Inferior parietal cortex (tissue), 1 donor: ENCODE measurements around the gene FSTL3.
"Not testable (repeated sequence)": the region's sequence is repeated elsewhere in the genome, so short reads cannot be mapped to it uniquely, and the experiment has no call there.

Experiments
- DNase-seq: peaks from one replicate; pipeline ENCODE4 v3.0.0-alpha.2; 2016; ENCODE audit errors: extremely low spot score

FSTL3 gene

GRCh38 chr19:676339-677105, at the start of gene FSTL3:
FSTL3 (plus strand) TSS chr19:676392; CDS start chr19:676424, 32 bp downstream.
- no peak for DNase-seq

DNA sequence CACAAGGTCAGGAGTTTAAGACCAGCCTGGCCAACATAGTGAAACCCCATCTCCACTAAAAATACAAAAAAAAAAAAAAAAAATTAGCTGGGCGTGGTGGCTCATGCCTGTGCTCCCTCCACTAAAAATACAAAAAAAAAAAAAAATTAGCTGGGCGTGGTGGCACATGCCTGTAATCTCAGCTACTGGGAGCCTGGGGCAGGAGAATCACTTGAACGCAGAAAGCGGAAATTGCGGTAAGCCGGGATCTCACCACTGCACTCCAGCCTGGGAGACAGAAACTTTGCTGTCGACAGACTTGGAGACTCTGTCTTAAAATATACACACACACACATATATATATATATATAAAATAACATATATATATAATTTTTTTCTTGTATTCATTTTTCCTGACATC, 49.6 kb upstream of the FSTL3 start:
- DNase-seq, result not testable (repeated sequence)

- DNase-seq, result no peak
These were observed 48.0 kb upstream of the FSTL3 start for GRCh38 chr19:628168-628567.

DNA sequence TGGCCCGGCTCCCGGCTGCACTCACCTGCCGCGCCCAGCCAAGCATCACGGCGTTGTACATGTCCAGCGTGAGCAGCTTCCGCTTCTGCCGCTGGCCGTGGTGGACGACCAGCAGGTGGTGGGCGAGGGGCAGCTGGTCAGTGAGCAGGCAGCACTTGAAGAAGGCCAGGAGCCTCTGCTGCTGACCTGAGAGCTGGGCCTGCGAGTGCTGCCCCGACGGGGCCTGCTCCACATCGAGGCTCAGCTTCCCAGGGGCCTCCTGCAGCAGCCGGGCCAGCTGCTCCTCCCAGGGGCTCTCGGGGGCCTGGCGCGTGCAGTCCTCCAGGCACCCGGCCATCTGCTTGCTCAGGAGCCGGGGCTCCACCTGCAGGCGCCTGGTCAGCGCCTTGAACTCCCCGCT, 46.7 kb upstream of the FSTL3 start:
- not testable (repeated sequence) for DNase-seq

DNA sequence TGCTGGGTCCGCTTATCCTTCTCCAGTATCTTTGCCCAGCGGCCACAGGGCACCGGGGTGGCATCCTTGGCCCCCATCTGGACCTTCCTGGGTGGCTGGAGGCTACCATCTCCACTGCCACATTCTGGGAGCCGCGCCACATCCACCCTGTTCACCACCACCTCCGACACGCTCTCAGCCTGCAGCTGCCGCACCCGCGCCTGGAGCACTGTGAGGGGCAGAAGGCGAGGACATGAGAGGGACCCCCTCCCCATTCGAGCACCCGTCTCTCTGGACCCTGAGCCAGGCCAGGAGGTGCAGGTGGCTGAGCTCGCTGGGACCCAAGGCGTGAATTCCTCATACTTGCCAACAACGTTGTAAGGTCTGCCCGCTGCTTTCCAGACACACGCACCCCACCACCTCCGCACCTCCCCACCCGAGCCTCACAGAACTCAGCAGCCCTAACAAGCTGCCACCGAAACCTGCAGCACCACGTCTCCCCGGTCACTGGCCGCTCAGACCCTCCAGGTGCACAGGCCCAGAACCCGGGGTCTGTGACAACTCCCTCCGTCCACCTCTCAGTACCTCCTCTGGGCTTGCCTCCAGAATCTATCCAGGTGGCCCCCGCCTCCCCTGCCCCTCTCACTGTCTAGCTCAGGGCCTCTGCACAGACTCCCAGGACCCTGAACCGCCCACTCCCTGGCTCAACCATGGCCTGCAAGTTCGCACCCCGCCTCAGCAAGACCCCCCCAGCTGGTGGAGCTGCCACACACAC, 46.1 kb upstream of the FSTL3 start:
- DNase-seq, result no peak

DNA sequence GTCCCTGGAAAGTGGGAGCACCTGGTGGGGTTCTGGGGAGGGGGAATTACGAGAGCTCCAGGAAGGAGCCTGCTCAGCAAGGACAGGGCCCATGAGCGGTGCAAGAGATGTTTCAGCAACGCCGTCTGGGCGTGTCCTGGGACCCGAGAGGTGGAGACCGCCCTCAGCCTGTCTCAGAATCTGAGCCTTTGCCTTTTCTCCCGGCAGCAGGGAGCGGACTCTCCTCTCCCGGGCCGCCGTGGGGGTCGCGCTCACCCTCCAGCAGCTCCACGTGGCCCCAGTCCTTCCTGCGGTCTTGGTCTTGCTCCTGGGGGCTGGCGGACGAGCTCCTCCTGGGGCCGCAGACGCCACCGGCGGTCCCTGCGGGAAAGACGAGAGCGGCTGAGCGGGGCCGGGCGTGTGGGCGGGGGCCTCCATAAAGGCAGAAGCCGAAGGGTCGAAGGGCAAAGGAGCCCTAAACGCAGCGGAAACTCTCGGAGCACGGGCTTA, 43.6 kb upstream of the FSTL3 start:
- no peak for DNase-seq

DNA sequence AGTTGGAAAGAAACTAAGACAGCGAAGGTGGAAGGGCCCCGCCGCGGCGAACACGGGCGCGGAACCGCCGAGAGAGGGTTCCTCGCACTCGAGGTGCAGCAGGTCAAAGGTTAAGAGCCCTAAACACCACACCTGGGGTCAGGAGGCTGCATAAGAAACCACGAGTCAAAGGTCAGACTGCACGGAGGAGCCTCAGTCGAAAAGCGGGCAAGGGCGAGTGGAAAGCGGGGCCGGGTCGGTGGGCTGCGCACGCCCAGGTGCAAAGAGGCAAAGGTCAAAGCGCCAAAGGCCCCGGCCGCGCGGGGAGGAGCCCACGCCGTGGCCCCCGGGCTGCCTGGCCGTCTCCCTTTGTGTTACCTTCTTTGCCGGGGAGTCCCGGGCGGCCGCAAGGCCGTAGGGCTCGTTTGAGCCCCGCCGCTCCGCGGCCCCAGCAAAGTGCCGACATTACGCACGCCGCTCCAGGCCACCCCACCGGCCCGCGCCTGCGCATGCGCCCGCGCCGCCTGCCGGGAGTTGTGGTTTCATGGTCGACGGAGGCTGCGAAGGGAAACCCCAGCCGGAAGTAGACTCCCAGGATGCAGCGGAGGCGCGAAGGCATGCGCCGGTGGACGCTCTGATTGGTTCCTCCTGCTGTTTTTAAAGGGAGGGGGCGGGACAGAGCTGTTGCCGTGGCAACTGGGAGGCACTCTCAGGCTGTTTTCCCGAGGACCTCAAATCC, 43.0 kb upstream of the FSTL3 start, which contains the start of gene POLRMT:
POLRMT (minus strand) TSS at position 470 of the 718 bp plus-strand sequence; CDS start at position 445, 25 bp downstream.
- DNase-seq, result peak; percentile 97

DNA sequence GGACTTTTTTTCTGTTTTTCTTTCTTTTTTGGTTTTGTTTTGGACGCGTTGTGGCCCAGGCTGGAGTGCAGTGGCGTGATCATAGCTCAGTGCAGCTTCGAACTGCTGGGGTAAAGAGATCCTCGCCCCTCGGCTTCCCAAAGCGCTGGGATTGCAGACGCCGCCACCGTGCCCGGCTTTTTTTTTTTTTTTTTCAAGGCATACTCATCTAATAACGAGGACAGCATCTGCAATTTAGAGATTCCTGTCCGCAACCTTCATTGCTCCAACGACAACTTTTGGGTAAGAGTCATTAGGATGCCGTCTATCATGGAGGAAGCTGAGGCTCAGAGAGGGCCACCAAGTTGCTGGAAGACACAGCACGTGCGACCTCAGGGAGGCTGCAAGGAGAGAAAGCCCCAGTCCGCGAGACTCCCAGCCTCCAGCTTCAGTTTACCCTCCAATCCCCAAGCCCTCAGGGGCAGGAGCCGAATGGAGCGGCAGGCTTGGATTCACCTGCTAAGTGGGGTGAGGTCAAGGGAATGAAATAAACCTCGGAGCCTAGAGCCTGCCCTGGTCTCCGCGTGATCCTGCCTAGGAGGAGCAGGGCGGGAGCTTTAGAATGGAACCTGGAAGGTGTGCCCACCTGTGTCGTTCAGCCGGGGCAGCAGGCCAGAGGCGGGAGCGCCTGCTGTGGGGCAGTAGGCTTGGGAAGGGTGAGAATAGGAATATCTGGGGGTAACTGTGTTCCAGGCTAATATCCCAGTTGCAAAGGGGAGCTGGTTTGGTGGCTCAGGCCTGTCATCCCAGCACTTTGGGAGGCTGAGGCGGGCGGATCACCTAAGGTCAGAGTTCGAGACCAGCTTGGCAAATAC, 42.2 kb upstream of the FSTL3 start:
- no peak for DNase-seq

- no peak for DNase-seq
These were observed 41.1 kb upstream of the FSTL3 start for GRCh38 chr19:634975-635652.

- DNase-seq, result no peak
These were observed 37.3 kb upstream of the FSTL3 start for GRCh38 chr19:638906-639252.

DNA sequence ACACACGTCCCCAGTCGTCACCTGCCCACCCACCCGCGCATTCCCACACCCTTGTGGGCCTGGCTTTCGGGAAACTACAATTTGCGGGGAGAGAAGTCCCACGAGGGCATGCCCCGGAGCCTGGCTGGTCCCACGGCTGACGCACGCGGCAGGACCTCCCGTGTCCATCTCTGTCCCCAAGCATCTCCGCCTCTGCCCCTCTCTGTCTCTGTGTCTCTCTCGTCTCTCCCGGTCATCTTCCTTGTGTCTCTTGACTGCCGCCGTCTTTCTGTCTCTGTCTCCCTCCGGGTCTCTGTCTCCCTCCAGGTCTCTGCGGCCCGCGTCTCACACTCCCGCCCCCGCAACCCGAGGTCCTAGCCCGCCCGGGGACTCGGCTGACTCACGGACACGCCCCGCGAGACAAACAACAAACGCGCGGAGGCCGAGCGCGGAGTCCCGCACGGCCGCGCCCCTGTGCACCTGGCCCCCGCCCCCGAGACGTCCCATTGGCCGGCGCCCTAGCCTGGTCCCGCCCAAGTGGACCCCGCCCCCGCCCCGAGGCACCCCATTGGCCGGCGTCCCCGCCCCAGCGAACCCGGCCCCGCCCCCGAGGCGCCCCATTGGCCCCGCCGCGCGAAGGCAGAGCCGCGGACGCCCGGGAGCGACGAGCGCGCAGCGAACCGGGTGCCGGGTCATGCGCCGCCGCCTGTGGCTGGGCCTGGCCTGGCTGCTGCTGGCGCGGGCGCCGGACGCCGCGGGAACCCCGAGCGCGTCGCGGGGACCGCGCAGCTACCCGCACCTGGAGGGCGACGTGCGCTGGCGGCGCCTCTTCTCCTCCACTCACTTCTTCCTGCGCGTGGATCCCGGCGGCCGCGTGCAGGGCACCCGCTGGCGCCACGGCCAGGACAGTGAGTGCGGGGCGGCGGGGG, 36.7 kb upstream of the FSTL3 start, which contains the start of gene FGF22:
FGF22 (plus strand) TSS at position 627 of the 908 bp plus-strand sequence; CDS start at position 674, 47 bp downstream.
- DNase-seq, result peak; percentile 65

DNA sequence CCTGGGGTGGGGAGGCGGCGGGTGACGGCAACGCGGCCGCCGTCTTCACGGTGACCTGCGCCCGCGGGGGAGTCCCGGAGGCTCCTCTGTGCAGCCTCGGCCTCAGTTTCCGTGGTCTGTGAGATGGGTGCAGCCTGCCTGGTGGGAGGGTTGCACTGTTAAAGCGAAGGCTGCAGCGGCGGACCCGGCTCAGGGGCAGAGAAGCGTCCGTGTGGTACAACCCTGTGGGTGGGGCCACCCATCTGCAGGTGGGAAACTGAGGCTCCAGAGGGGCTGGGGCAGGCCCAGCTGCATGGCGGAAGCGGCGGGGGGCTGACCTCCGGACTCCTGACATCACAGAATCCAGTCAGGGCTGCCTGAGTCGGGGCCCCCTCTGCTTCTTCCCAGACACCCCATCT, 36.0 kb upstream of the FSTL3 start:
- no peak for DNase-seq

- no peak for DNase-seq
These were observed 35.5 kb upstream of the FSTL3 start for GRCh38 chr19:640606-641189.

DNA sequence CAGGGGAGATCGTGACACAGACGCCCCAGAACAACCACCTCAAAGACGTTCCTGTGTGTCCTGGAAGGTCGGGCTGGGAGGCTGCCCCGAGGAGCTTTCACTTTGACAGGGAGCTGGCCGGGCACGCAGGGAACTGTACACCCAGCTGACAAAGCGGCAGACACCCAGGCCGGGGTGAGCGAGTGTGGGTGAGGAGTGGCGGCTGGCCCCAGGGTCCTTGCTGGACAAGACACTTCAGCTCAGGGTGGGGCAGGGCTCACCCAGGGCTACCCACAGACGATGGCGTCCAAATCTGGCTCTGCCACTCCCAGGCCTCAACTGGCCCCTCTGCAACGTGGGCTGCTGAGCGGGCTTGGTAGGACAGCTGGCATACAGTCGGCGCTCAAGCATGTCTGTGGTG, 34.5 kb upstream of the FSTL3 start:
- no peak for DNase-seq

DNA sequence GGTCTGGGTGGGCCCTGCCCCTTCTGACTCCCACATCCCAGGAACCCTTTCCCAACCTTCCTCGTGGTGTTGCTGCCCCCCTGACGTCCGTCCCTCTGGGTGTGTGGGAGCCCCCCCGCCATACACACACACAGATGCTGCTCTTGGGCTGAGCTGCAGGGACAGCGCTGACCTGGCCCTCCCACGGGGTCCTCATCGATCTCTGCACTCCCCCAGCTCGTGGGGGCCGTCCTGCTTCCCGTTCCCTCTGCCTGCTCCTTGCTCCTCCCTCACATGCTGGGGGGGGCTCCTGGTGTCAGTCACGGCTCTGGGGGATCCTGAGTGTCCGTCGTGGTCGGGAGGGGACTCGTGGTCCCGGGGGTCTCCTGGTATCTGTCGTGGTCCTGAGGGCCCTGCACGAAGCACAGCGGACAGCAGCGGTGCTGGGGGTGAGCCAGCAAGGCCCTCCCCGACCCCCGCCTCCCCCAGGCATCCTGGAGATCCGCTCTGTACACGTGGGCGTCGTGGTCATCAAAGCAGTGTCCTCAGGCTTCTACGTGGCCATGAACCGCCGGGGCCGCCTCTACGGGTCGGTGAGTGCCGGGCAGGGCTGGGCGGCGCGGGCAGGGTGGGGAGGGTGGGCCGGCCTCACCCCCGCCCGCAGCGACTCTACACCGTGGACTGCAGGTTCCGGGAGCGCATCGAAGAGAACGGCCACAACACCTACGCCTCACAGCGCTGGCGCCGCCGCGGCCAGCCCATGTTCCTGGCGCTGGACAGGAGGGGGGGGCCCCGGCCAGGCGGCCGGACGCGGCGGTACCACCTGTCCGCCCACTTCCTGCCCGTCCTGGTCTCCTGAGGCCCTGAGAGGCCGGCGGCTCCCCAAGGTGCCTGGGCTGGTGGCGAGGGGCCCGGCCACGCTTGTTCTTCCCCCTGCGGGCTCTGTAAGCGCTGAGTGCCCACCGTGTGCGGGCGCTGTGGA, 33.1 kb upstream of the FSTL3 start:
- DNase-seq, result no peak

GRCh38 chr19:643736-644135, 32.5 kb upstream of the FSTL3 start:
- no peak for DNase-seq

DNA sequence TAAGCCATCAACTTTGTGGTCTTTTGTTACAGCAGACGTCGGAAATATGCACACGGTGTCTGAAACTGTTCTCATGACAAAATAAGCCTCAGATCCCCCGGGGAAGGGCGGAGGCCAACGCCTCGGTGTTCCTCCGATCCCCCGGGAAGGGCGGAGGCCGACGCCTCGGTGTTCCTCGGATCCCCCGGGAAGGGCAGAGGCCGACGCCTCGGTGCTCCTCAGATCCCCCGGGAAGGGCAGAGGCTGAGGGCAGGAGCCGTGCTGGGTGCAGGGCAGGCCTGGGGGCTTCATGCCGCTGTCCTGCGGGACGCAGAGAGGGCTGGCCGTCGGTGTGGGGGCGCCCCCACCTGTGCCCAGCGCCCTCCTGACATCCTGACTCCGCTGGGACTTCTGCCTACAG, 31.8 kb upstream of the FSTL3 start:
- no peak for DNase-seq

DNA sequence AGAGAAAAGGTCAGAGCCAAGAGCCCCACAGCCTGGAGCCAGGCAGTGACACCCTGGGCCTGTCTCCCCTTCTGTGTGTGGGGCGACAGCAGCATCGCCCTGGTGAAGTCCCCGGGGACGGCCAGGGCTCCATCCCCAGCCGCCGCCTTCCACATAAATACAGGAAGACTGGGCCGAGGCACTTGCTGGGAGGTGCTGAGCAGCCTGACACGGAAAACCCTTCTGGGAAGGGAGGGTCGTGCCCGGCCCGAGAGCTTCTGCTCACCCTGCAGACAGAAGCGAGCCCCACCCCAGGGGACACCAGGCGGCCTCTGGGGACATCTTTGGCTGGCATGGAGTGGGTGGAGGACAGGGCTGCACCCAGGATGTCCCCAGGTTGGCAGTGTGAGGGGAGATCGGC, 31.4 kb upstream of the FSTL3 start:
- DNase-seq, result no peak
